ENCODE results near the gene VAMP5.

VAMP5 gene

GRCh38 chr2:85545780-85546240, 38.4 kb upstream of the VAMP5 start:
- no peak for DNase-seq (ENCODE audit: low spot score)
- in situ Hi-C loops (cut with MboI; ENCODE audit: low pct_unique_long_range_greater_than_20kb, low sequenced_read_pairs, unreplicated experiment) = no loop called here
- TF ChIP-seq CTCF (IDR thresholded peaks at IDR 0.05; ENCODE audit: extremely low read depth, insufficient read depth, missing control alignments) = no peak

- TF ChIP-seq CTCF (IDR thresholded peaks at IDR 0.05; ENCODE audit: extremely low read depth, insufficient read depth, missing control alignments) = no peak
- no peak for DNase-seq (ENCODE audit: low spot score)
- in situ Hi-C loops (cut with MboI; ENCODE audit: low pct_unique_long_range_greater_than_20kb, low sequenced_read_pairs, unreplicated experiment) = no loop called here
Observed at GRCh38 chr2:85547089-85547858, 37.0 kb upstream of the VAMP5 start.

- DNase-seq (ENCODE audit: low spot score) = no peak
- in situ Hi-C loops (cut with MboI; ENCODE audit: low pct_unique_long_range_greater_than_20kb, low sequenced_read_pairs, unreplicated experiment) = no loop called here
- no peak for TF ChIP-seq CTCF (IDR thresholded peaks at IDR 0.05; ENCODE audit: extremely low read depth, insufficient read depth, missing control alignments)
Observed at GRCh38 chr2:85547859-85548607, 36.2 kb upstream of the VAMP5 start.

- in situ Hi-C loops (cut with MboI; ENCODE audit: low pct_unique_long_range_greater_than_20kb, low sequenced_read_pairs, unreplicated experiment) = no loop called here
- no peak for TF ChIP-seq CTCF (IDR thresholded peaks at IDR 0.05; ENCODE audit: extremely low read depth, insufficient read depth, missing control alignments)
- no peak for DNase-seq (ENCODE audit: low spot score)
Observed at GRCh38 chr2:85548608-85548900, 35.7 kb upstream of the VAMP5 start.

- in situ Hi-C loops (cut with MboI; ENCODE audit: low pct_unique_long_range_greater_than_20kb, low sequenced_read_pairs, unreplicated experiment) = no loop called here
Observed at GRCh38 chr2:85549095-85549494, 35.1 kb upstream of the VAMP5 start.

GRCh38 chr2:85549826-85550225, 34.4 kb upstream of the VAMP5 start:
- no peak for DNase-seq (ENCODE audit: low spot score)
- in situ Hi-C loops (cut with MboI; ENCODE audit: low pct_unique_long_range_greater_than_20kb, low sequenced_read_pairs, unreplicated experiment) = loop anchor here (5.0 kb wide), 1 partner anchor 128 kb away; no protein-coding TSS in a partner anchor
- no peak for TF ChIP-seq CTCF (IDR thresholded peaks at IDR 0.05; ENCODE audit: extremely low read depth, insufficient read depth, missing control alignments)

More at GRCh38 chr2:85549095-85549494, 35.1 kb upstream of the VAMP5 start:
- no peak for DNase-seq (ENCODE audit: low spot score)
- TF ChIP-seq CTCF (IDR thresholded peaks at IDR 0.05; ENCODE audit: extremely low read depth, insufficient read depth, missing control alignments) = no peak
